ENCODE results near the gene ATF7.
"Not testable (repeated sequence)": the region's sequence is repeated elsewhere in the genome, so short reads cannot be mapped to it uniquely, and the experiment has no call there.

Gene ATF7

DNA sequence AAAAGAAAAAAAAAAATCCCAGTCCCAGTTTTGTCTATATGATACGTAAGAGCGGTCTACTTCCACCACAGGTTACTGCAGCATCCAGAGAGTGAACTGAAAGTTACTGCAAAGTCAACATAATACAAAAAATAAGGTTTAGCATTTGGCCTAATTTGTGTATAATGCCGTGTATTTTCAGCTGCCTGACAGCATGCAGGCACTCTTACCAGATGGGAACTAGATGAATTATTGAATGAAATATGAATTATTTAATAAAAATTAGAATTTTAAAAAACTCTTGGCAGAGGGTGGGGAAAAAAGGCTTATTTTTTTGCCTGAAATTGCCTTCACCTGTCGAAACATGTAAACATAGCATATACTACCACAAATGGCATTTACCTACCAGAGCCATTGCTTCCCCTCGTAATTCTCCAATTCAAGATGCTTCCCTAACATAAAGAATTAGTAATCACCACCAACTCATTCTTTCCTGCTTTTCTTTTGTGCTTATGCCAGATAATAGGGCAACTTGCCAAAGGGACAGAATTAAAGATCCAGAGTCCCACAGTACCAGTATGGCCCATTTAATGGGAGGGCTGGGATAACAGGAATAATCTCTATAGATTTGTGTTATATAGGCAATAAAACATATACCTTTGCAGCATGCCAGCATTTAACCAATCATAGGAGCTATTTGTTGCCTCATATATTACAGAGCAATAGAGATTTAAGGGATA lies 31.1 kb downstream of the ATF7 start:
- DNase-seq (ENCODE audit: low read depth): no peak

DNA sequence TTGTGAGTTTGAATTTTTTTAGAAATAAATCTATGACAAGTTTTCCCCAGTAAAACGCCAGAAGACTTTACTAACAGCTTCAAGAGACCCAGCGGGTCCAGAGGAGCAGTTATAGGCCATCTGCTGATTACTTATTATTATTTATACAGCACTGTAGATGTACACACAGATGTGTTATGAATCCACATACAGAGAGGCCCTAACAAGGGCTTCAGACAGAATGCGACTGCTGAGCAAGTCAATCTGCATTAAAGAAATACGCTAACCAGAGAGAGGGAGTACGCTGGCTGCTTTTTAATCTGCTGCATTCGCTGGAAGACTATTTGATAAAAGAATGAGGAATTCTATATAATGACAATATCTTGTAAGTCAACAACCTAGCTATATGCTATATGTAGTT lies 32.5 kb downstream of the ATF7 start:
- no peak for DNase-seq (ENCODE audit: low read depth)

DNA sequence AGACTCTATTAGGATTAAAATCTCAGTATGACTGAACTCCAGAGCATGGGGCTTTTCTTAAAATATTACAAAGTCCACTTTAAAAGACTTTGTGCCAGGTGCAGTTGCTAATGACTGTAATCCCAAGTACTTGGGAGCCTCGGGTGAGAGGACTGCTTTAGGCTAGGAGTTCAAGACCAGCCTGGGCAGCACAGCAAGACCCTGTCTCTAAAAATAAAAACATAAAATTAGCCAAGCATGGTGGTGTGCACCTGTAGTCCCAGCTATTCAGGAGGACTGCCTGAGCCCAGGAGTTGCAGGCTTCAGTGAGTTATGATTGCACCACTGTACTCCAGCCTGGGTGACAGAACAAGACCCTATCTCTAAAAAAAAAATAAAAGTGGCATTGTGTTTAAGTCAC lies 33.2 kb downstream of the ATF7 start:
- no peak for DNase-seq (ENCODE audit: low read depth)

DNA sequence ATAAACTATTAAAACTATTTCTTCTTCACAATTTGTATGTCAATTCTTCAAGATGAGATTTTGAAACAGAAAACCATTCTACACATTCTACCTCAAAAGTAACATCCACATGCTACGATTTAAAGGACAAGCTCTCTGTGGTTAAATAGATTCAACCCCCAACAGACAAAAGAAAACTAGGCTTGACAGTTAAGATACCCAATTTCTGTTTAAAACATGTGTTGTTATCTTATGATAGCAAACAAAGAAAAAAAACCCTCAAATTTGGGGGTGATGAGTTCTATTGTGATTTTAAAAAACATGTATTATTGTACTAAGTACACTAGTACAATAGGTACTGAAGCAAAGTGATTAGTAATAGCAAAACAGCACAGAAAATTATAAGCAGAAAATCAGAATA lies 33.8 kb downstream of the ATF7 start:
- DNase-seq (ENCODE audit: low read depth): no peak

DNA sequence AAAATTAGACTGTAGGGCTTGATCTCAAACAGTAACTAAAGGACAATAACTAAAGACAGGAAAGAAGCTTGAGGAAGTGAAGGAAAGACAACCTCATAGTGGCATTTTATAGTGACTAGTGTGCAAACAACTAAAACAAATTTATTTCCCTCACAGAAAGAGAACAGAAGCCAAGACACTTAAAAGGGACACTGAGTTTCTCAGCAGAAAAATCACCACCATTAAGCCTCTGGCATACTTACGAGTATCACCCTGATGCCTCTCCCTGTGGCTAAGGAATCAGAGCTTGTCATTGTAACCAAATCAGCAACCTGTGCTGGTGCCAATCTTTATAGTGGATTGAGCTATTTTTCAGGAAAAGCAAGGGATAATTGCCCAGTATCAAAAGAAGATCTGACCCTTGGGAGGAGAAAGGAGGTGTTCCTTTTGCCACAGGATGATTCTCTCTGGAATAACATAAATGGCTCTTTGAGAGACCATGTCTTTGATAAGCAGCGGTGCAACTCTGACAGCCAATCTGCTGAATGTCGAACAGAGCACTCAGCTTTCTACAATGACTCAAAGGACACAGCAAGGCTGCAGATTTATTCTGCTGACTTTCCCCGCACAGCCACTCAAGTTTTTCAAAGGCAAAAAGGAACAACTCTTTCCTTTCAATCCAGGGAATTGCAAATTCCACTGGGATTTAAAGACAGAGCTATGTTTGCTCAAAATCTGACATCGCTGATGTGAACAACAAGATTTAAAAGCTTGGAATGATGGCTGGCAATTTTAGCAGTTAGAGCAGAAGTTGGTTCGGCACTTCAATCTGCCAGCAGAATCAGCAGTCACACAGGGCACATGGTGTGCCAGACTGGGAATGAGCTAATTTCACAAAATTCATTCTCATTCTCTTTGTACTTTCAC lies 34.6 kb downstream of the ATF7 start:
- no peak for DNase-seq (ENCODE audit: low read depth)

DNA sequence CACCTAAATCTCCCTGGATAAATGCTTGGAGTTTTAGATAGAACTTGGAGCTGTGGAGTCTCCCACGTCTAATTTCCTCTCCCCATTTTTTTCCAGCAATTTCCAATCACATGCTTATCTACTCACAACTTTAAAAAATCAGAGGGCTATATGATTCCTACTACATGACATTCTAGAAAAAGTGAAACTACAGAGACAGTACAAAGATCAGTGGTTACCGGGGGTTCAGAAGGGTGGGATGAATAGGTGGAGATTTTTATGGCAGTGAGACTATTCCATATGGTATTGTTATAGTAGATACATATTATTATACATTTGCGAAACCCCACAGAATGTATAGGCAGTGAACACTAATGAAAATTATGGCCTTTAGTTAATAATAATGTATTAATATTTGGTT lies 35.5 kb downstream of the ATF7 start:
- no peak for DNase-seq (ENCODE audit: low read depth)

DNA sequence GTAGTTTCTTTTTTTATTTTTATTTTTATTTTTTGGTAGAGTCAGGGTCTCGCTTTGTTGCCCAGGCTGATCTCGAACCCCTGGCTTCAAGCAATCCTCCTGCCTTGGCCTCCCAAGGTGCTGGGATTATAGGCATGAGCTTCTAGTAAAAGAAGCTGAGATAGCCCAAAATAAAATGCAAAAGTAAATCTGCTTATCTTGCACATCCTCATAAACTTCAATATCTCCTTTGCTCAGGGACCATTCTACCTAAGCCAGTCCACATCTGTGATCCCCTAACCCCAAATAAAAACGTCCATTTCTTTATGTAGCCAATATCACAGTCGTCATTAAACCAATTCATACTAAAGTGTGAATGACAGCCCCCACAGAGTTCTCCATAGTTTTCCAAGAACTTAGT lies 36.3 kb downstream of the ATF7 start:
- no peak for DNase-seq (ENCODE audit: low read depth)

DNA sequence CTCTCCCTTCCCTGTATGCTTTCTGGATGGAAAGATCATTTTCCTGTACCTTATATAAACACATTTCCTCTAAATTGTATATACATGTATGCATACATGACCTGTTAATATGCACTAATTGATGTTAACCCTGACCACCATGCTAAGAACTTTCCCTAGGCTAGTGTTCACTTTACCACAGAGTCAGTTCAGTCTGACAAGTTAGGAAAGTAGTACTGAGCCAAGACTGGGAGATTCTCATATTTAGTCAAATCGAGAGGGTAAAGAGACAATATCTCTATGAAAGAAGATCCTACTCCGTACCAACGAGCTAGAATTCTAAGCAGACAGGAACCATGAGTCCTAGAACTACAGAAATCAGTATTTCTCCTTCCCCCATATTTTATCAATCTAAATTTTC lies 36.8 kb downstream of the ATF7 start:
- DNase-seq (ENCODE audit: low read depth): no peak

DNA sequence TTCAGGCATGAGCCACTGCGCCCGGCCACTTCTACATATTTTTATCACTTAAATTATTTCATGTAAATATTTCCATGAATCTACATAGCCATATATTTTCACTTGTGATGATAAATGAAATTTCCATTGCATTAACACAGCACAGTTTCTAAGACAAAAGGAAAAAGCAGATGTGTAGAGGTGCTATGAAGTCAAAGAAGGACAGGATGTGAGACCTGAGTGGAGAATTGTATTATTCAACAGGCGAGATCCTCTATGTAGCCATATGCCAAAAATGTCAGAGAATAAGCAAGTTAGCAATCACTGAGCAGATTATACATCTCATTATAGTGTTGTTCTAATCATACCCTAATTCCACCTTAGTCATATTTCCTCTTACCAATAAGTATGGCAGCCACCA lies 38.1 kb downstream of the ATF7 start:
- no peak for DNase-seq (ENCODE audit: low read depth)

DNA sequence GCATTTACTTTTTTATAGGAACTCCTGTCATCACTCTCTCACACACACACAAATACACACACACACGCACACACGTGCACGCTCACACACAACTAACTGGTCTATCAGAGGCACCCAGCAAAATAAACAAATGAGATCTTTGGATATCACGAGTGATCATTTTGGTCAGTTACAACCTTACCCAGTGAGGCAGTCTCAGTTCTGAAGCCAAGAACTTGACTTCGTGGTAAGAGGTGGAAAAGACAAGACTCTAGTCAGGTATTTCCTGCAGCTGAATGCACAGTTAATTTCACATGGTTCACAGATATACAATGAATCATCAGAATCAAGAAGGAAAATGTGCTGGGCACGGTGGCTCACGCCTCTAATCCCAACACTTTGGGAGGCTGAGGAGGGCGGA lies 39.4 kb downstream of the ATF7 start:
- no peak for DNase-seq (ENCODE audit: low read depth)

DNA sequence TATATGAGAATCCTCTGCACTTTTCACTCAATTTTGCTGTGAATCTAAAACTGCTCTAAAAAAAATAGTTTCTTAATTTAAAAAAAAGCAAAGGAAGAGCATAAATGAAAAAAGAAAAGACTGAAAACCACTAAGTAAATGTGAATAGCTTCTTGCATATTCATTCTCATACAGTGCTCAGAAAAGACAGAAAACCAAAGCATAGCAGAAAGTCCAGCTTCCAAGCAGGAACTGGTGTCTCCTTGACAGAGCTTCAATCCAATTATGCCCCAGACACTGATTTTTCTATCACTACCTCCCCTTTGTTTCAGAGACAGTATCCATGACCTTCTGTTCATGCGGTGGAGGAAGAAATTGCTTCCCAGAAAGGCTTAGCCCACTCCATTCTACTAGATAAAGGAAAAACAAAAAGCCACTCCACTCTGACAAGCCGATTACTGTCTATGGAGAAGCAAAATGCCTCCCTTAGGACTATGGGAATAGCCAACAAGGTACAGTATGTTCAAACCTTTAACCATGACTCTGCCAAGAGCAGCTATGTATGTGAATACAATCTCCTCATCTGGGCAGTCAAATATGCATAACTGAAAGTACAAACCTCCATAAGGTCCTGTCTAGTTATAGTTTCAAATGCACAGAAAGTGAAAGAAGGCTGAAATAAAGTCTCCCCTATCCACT lies 40.6 kb downstream of the ATF7 start:
- DNase-seq (ENCODE audit: low read depth): no peak

DNA sequence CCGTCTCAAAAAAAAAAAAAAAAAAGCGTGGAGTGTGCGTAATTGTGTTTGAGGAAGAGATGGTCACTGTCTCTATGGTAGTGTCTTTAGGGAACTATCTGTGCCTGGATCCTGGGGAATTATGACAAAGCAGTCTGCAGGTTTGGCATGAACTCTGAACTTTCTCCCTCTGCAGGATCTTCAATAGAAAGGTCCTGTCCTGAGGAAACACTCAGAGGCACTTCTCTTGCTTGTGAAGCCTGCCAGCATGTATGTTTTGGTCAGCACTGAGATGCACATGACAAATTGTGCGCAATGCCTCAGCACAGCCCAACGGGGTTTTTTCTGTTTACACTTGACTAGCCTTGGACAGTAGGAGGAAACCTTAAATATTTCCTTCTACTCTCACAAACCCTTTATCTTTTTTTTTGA lies 46.6 kb downstream of the ATF7 start:
- no peak for DNase-seq (ENCODE audit: low read depth)

DNA sequence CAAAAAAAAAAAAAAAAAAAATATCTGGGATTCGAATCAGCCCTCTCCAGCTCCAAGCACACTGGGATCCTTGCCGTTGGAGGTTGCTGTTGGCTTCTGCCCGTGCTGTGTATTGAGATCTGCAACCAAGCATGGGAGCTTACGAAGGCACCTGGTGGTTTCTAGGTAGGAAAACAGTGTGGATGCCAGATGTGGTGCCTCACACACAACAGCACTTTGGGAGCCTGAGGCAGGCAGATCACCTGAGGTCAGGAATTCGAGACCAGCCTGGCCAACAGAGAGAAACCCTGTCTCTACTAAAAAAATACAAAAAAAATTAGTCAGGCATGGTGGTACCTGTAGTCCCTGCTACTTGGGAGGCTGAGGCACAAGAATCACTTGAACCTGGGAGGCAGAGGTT lies 47.4 kb downstream of the ATF7 start:
- DNase-seq (ENCODE audit: low read depth): no peak

DNA sequence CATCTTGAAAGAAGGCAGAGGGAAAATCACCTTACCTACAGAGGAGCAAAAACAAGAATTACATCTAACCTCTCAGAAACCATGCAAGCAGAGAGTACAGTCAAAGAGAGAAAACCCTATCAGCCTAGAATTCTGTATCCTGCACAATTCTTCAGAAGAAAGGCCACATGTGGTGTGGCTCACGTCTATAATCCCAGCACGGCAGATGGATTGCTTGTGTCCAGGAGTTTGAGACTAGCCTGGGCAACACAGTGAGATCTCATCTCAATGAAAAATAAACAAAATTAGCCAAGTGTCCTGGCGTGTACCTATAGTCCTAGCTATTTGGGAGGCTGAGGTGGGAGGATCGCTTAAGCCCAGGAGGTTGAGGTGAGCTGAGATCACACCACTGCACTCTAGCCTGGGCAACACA lies 48.2 kb downstream of the ATF7 start:
- DNase-seq (ENCODE audit: low read depth): no peak

DNA sequence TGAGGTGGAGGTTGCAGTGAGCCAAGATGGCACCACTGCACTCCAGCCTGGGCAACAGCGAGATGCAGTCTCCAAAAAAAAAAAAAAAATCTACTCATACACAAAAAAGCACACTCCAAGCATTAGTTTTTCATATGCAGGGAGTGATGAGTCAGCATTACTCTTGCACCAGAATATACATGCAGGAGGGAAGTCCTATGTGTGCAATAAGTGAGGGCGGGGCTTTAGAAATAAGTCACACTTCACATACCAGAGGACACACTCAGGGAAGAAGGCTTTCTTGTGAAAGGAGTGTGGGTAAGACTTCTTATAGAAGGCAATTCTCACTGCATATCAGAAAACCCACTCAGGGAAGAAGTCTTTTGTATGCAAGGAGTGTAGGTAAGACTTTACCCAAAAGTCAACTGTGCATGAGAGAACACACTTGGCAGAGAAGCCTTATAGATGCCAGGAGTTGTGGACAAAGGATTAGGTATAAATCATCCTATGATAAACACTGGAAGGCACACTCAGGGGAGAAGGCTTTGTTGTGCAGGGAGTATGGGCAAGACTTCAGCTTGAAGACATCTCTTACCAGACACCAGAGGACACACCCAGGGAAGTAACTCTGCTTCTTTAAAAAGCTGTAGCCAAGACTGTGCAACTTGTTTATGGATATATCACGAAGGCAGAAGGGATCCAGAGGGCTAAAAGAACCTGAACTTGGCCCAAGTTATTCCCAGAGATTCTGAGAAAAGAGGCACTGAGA lies 50.5 kb downstream of the ATF7 start:
- DNase-seq (ENCODE audit: low read depth): no peak

DNA sequence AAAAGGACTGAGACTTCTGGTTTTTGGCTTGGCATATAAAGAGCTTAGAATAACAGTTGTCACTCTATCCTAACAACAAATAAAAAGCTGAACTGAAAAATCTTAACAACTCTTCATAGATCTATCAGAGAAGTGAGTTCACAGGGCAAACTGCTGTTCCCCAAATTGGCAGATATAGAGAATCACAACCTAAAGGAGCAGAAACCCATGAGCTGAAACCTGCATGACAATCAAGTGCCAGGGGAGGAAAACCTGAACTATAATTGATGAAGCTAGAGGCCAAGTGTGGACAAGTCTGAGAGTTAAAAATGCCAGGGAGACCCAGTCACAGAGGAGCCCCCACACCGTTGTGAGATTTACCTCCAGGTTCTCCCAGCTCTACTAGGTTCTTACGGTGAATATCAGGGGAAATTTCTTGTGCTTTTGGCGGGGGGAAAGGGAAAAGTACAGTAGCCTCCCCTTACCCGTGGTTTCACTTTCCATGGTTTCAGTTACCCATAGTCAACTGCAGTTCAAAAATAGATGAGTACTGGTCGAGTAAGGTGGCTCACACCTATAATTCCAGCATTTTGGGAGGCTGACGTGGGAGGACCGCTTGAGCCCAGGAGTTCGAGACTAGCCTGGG lies 53.9 kb downstream of the ATF7 start:
- DNase-seq (ENCODE audit: low read depth): no peak

DNA sequence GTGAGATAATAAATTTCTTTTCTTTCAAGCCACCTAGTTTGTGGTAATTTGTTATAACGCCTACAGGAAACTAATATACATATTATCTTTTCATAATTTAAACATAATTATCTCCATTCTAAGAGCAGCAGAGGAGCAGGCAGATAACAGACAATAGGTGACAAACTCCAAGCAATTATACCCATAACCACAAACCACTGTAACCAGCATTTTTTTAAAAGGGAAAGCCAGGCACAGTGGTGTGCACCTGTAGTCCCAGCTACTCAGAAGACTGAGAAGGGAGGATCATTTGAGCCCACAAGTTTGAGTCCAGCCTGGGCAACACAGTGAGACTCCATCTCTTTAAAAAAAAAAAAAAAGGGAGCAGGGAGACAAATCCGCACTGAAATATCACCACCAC lies 54.9 kb downstream of the ATF7 start:
- DNase-seq (ENCODE audit: low read depth): no peak

DNA sequence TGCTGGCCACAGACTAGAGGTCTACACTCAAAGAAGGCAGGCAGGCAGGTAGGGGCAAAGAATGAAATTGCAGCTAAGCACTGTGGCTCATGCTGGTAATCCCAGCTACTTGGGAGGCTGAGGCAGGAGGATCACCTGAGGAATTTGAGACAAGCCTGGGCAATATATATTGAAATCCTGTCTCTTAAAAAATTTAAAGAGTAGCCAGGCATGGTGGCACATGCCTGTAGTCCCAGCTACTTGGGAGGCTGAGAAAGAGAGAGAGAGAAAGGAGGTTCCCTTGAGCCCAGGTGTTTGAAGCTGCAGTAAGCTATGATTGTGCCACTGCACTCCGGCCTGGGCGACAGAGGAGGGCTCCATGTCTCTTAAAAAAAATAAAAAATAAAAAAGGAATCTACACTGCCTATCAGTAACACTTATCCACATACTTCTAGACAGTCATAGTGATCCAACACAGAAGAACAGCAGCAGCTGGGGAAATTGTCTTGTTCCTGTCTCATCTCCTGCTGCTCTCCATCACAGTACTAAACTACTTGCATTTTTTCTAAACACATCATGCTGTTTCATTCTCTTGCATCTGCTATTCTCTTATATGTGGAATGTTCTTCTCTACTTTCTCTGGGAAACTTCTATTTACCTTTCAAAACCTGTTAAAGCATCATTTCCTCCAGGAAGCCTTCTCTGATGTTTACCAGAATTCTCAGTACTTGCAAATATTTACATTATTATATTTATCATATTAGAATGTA lies 57.2 kb downstream of the ATF7 start:
- no peak for DNase-seq (ENCODE audit: low read depth)

DNA sequence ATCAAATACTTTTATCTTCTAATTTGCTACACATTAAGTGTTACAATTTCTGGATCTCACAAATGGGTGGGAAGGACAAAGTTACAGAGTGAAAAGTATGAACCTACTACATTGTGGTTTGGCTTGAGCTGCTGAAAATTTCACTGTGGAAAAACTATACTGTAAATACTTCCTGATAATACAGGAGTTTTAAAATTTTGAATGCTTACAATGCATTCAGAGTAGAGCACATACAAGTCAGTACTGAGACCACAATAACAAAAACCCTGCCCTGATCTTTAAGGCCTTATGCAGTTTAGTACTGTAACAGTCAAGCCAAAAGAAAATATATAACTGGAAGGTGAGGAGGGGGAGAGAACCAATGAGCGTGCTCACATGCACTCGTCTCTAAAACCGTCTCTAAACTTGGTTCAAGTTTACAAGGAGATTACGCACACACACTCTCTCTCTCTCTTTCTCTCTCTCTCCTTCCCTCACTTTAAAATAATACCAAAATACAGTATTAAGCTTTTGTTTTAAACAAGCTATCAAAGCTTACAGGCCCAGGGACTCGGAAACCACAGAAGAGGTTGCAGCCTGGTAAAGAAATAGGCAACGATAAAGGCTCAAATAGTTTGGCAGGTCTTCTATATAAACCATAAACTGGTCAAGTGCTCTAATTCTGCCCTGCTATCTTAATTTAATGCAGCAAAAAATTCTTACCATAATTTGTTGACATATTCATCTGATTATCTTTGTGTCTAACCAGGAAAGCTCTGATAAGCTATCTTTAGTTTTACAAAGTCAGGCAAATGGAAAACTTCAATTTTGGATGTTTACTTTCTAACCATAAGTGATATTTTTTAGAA lies 58.0 kb downstream of the ATF7 start:
- no peak for DNase-seq (ENCODE audit: low read depth)

DNA sequence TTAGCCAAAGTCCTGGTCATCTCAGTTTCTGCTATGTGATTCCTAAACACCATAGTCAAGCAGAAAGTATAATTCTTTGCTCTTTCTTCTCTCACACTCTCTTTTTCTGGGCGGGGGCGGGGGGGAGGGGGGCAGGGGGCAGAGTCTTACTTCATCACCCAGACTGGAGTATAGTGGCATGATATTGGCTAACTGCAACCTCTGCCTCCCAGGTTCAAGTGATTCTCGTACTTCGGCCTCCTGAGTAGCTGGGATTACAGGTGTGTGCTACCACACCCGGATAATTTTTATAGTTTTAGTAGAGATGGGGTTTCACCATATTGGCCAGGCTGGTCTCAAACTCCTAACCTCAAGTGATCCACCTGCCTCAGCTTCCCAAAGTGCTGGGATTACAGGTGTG lies 60.8 kb downstream of the ATF7 start:
- DNase-seq (ENCODE audit: low read depth): not testable (repeated sequence)

All from stromal cell of bone marrow (primary cell).